ENCODE results near the gene DMBT1. TPM values are rescaled to one million over a fixed set of nuclear protein-coding genes. Genes with fewer than 3 reads are reported as not detected.
A peak's percentile ranks its signal among the peaks of the same experiment; 100 is the strongest.

DMBT1 gene
- total RNA-seq, 1 donor from 2014 or later: not detected

DNA sequence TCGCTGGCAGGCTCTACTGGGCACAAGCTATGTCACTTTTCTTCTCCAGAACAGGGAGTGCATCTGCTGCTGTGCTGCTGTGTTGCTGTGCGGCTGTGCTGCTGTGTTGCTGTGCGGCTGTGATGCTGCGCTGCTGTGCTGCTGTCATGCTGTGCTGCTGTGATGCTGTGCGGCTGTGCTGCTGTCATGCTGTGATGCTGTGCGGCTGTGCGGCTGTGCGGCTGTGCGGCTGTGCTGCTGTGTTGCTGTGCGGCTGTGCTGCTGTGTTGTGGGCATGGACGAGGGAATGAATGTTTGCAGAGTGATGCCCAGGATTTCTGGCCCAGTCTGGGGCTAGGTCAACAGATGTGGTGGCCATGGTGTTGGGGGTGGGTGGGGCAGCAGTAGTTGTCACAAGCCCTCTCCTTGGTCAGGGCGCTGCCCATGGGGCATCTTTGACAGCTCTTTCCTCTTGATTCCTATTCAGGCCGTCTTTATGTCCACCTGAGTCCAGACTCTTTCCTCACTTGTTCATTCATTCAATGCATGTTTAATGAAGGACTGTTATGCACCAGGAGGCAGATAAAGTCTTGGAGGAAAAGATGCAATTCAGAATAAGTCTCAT, 83.5 kb downstream of the DMBT1 start:
- Histone ChIP-seq H3F3A (ENCODE audit: low read depth) (no peaks in the 10 kb centered on the region), H3K79me2 (ENCODE audit: low read depth) (no peaks in the 10 kb centered on the region), H3K4me1 (no peaks in the 10 kb centered on the region), H3K4me2 (no peak overlapping the region), H3K9ac (no peak overlapping the region), H3K9me3 (ENCODE audit: low read depth) (no peaks in the 10 kb centered on the region), H2AFZ (replicated peaks) (no peak overlapping the region), H3K27me3 (no peaks in the 10 kb centered on the region), H3K27ac (no peak overlapping the region), H3K4me3 (no peak overlapping the region), H4K20me1 (ENCODE audit: low read depth) (no peaks in the 10 kb centered on the region), H3K36me3 (no peaks in the 10 kb centered on the region)
- no peaks in the 10 kb centered on the region for H3K27me3 Mint-ChIP-seq (ENCODE audit: insufficient read depth, low read depth)
- no peaks in the 10 kb centered on the region for H3K36me3 Mint-ChIP-seq
- no peak overlapping the region for H3K27ac Mint-ChIP-seq
- no peaks in the 10 kb centered on the region for H3K9me3 Mint-ChIP-seq
- no peak for DNase-seq (ENCODE audit: low spot score)
- H3K4me1 Mint-ChIP-seq: no peaks in the 10 kb centered on the region
- TF ChIP-seq, protein P1, sequence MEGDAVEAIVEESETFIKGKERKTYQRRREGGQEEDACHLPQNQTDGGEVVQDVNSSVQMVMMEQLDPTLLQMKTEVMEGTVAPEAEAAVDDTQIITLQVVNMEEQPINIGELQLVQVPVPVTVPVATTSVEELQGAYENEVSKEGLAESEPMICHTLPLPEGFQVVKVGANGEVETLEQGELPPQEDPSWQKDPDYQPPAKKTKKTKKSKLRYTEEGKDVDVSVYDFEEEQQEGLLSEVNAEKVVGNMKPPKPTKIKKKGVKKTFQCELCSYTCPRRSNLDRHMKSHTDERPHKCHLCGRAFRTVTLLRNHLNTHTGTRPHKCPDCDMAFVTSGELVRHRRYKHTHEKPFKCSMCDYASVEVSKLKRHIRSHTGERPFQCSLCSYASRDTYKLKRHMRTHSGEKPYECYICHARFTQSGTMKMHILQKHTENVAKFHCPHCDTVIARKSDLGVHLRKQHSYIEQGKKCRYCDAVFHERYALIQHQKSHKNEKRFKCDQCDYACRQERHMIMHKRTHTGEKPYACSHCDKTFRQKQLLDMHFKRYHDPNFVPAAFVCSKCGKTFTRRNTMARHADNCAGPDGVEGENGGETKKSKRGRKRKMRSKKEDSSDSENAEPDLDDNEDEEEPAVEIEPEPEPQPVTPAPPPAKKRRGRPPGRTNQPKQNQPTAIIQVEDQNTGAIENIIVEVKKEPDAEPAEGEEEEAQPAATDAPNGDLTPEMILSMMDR (IDR thresholded peaks at IDR 0.05): no peak
- no peak for TF ChIP-seq EZH2 (IDR thresholded peaks at IDR 0.05)
- no peak for TF ChIP-seq EZH2phosphoT487 (IDR thresholded peaks at IDR 0.05)
- H3K4me3 Mint-ChIP-seq: peak overlapping the region; percentile 46

GRCh38 chr10:122646511-122647382, 86.2 kb downstream of the DMBT1 start:
- TF ChIP-seq, protein P1 (IDR thresholded peaks at IDR 0.05): no peak
- TF ChIP-seq EZH2 (IDR thresholded peaks at IDR 0.05) (no peak), EZH2phosphoT487 (IDR thresholded peaks at IDR 0.05) (no peak)
- H3K36me3 ChIP-seq: no peaks in the 10 kb centered on the region
- no peak for DNase-seq (ENCODE audit: low spot score)

GRCh38 chr10:122647383-122647968, 86.9 kb downstream of the DMBT1 start:
- no peak overlapping the region for H3K4me3 Mint-ChIP-seq
- peaks cover 3% of the 10 kb centered on the region for H3K27me3 Mint-ChIP-seq (ENCODE audit: insufficient read depth, low read depth)
- Histone ChIP-seq H3K4me3 (no peak overlapping the region), H3F3A (ENCODE audit: low read depth) (no peaks in the 10 kb centered on the region), H3K27me3 (no peaks in the 10 kb centered on the region), H3K36me3 (no peaks in the 10 kb centered on the region), H3K4me1 (no peaks in the 10 kb centered on the region), H3K27ac (no peak overlapping the region), H3K79me2 (ENCODE audit: low read depth) (no peaks in the 10 kb centered on the region), H3K4me2 (no peak overlapping the region), H2AFZ (replicated peaks) (no peak overlapping the region), H4K20me1 (ENCODE audit: low read depth) (no peaks in the 10 kb centered on the region), H3K9ac (no peak overlapping the region), H3K9me3 (ENCODE audit: low read depth) (no peaks in the 10 kb centered on the region)
- DNase-seq (ENCODE audit: low spot score): no peak
- H3K27ac Mint-ChIP-seq: no peak overlapping the region
- no peaks in the 10 kb centered on the region for H3K36me3 Mint-ChIP-seq
- no peaks in the 10 kb centered on the region for H3K4me1 Mint-ChIP-seq
- TF ChIP-seq, protein P1 (IDR thresholded peaks at IDR 0.05): no peak
- TF ChIP-seq EZH2 (IDR thresholded peaks at IDR 0.05) (no peak), EZH2phosphoT487 (IDR thresholded peaks at IDR 0.05) (no peak)
- no peaks in the 10 kb centered on the region for H3K9me3 Mint-ChIP-seq

More at GRCh38 chr10:122646511-122647382, 86.2 kb downstream of the DMBT1 start:
- no peaks in the 10 kb centered on the region for H4K20me1 ChIP-seq (ENCODE audit: low read depth)
- H3K9ac ChIP-seq: no peak overlapping the region
- no peak overlapping the region for H2AFZ ChIP-seq (replicated peaks)
- H3K9me3 ChIP-seq (ENCODE audit: low read depth): no peaks in the 10 kb centered on the region
- Mint-ChIP-seq H3K27ac (no peak overlapping the region), H3K36me3 (no peaks in the 10 kb centered on the region), H3K27me3 (ENCODE audit: insufficient read depth, low read depth) (peaks cover 2% of the 10 kb centered on the region), H3K4me1 (no peaks in the 10 kb centered on the region), H3K4me3 (no peak overlapping the region), H3K9me3 (no peaks in the 10 kb centered on the region)
- no peak overlapping the region for H3K4me2 ChIP-seq
- H3K4me3 ChIP-seq: no peak overlapping the region
- H3K4me1 ChIP-seq: no peaks in the 10 kb centered on the region
- H3F3A ChIP-seq (ENCODE audit: low read depth): no peaks in the 10 kb centered on the region
- no peaks in the 10 kb centered on the region for H3K79me2 ChIP-seq (ENCODE audit: low read depth)
- no peak overlapping the region for H3K27ac ChIP-seq
- no peaks in the 10 kb centered on the region for H3K27me3 ChIP-seq
